Measurements from ENCODE around the gene TBX6.
A peak's percentile ranks its signal among the peaks of the same experiment; 100 is the strongest.

The TBX6 gene

GRCh38 chr16:30108059-30108850, 16.5 kb upstream of the TBX6 start:
- ChIA-PET POLR2A (ENCODE audit: low non-redundant PET) (no interaction called here), CTCF (no interaction called here)
- no peak overlapping the region for H3K27ac ChIP-seq
- no peak for TF ChIP-seq CTCF (conservative IDR thresholded peaks at IDR 0.05; ENCODE audit: low read depth)
- DNase-seq (ENCODE audit: low spot score), result no peak

GRCh38 chr16:30104492-30104891, 12.8 kb upstream of the TBX6 start:
- peak; percentile 26 for DNase-seq (ENCODE audit: low spot score)
- H3K27ac ChIP-seq, result 0 out of 2 replicates have a peak overlapping the region, but pooled peaks have one; percentile 2
- no peak for TF ChIP-seq CTCF (conservative IDR thresholded peaks at IDR 0.05; ENCODE audit: low read depth)
- POLR2A ChIA-PET (ENCODE audit: low non-redundant PET), result no interaction called here
- CTCF ChIA-PET, result interaction anchor here (2.2 to 3.9 kb wide), 2 partner anchors 8 to 12 kb away, joined by 5 to 16 read pairs; partner anchors contain the start of gene TBX6

GRCh38 chr16:30104090-30104489, 12.4 kb upstream of the TBX6 start:
- CTCF ChIA-PET, result interaction anchor here (2.2 to 3.9 kb wide), 2 partner anchors 8 to 12 kb away, joined by 5 to 16 read pairs; partner anchors contain the start of gene TBX6
- POLR2A ChIA-PET (ENCODE audit: low non-redundant PET), result no interaction called here
- DNase-seq (ENCODE audit: low spot score), result no peak
- no peak for TF ChIP-seq CTCF (conservative IDR thresholded peaks at IDR 0.05; ENCODE audit: low read depth)
- no peak overlapping the region for H3K27ac ChIP-seq

GRCh38 chr16:30096862-30097563, 5.3 kb upstream of the TBX6 start:
- CTCF ChIA-PET, result no interaction called here
- DNase-seq (ENCODE audit: low spot score), result no peak
- TF ChIP-seq CTCF (conservative IDR thresholded peaks at IDR 0.05; ENCODE audit: low read depth), result no peak
- peak overlapping the region; percentile 83 for H3K27ac ChIP-seq
- POLR2A ChIA-PET (ENCODE audit: low non-redundant PET), result no interaction called here

GRCh38 chr16:30096105-30096861, 4.6 kb upstream of the TBX6 start, which contains the start of gene YPEL3:
Gene YPEL3 (minus strand): TSS chr16:30096213. CDS start chr16:30095482, 731 bp downstream.
- POLR2A ChIA-PET (ENCODE audit: low non-redundant PET), result no interaction called here
- peak; percentile 92 for DNase-seq (ENCODE audit: low spot score)
- CTCF ChIA-PET, result interaction anchor here (0.7 kb wide), 1 partner anchor 78 kb away, joined by 3 read pairs; no protein-coding TSS in a partner anchor
- TF ChIP-seq CTCF (conservative IDR thresholded peaks at IDR 0.05; ENCODE audit: low read depth), result no peak
- peak within 1 kb of the TSS; percentile 83 for H3K27ac ChIP-seq

Data from RWPE1 (cell line).